ENCODE measurements around the gene CPSF7.
"Not testable (repeated sequence)": the region's sequence is repeated elsewhere in the genome, so short reads cannot be mapped to it uniquely, and the experiment has no call there.

The CPSF7 gene

DNA sequence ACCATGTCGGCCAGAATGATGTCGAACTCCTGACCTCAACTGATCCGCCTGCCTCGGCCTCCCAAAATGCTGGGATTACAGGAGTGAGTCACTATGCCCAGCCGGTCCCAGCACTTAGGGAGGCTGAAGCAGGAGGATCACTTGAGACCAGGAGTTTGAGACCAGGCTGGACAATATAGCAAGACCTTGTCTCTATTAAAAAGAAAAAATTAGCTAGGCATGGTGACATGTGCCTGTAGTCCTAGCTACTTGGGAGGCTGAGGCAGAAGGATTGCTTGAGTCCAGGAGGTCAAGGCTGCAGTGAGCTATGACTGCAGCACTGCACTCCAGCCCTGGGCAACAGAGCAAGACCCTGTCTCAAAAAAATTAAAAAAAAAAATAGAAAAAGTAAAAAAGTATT, 45.9 kb downstream of the CPSF7 start:
- DNase-seq (ENCODE audit: low read depth): not testable (repeated sequence)

DNA sequence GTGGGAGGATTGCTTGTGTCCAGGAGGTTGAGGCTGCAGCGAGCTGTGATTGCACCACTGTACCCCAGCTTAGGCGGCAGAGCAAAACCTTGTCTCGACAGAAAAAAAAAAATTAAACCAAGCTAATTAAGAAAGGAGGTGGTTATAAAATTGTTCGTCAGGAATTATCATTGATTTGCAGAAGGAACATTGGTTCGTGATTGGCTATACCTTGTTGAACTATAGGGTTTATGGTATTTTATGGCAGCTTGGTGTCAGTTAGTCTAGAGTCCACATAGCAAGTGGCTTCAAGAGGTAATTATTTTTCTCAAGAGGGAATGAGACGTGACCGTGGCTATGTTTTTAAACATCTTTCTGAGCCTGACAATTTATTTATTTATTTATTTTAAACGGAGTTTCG, 48.9 kb downstream of the CPSF7 start:
- no peak for DNase-seq (ENCODE audit: low read depth)

DNA sequence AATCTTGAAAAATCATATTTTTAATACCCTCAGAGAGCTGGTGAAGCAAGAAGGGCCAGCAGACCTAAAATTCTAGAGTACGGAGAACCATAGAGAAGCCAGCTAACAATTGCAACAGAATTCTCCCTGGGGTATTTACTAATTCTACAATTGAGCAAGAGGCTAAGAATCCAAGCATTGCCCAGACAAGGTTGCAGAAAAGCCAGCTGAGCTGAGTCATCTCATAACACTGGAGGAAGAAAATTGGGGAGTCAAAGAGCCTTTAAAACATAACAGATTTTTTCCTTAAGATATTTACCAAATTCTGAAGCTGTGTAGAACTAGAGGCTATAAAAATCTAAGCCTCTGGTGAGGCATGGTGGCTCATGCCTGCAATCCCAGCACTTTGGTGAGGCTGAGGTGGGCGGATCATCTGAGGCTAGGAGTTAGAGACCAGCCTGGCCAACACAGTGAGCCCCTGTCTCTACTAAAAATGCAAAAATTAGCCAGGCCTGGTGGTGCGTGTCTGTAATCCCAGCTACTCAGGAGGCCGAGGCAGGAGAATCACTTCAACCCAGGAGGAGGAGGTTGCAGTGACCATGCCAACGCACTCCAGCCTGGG, 51.0 kb downstream of the CPSF7 start:
- DNase-seq (ENCODE audit: low read depth): peak; percentile 97

DNA sequence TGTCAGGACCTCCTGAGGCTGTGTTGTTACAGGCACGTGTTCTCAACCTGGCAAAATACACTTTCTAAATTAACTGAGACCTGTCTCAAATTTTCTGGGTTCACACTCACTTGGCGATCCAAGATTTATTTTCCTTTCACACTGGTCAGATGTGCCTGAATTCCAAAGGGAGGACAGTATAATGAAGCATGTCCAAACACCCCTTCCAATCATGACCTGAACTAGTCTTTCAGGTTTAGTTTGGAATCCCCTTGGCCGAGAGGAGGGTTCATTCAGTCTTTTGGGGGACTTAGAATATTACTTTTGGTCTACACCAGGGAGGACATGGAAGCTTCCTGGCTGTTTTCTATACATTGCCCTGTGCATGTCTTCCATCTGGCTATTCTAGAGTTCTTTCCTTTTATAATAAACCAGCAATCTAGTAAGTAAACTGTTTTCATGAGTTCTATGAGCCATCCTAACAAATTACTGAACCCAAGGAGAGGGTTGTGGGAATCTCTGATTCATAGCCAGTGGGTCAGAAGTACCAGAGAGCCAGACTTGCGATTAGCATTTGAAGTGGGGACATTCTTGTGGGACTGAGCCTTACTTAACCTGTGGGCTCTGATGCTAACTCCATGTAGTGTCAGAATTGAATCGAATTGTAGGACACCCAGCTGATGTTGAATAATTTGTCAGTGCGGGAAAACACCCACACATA, 52.2 kb downstream of the CPSF7 start:
- DNase-seq (ENCODE audit: low read depth): peak; percentile 23

DNA sequence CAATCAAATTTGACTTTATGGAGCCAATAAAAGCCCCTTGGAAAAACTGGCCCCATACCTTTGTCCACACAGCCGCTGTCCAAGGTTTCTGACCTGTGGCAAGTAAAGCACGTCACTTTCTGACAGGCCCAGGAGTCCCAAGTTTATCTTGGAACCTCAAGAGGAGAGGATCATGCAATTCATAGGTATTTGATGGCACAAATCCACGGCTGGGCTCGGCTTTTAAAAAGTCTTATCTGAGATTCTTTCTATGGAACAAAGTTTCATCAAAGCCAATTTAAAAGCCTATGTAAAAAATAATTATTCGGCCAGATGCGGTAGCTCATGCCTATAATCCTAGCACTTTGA, 54.0 kb downstream of the CPSF7 start:
- no peak for DNase-seq (ENCODE audit: low read depth)

DNA sequence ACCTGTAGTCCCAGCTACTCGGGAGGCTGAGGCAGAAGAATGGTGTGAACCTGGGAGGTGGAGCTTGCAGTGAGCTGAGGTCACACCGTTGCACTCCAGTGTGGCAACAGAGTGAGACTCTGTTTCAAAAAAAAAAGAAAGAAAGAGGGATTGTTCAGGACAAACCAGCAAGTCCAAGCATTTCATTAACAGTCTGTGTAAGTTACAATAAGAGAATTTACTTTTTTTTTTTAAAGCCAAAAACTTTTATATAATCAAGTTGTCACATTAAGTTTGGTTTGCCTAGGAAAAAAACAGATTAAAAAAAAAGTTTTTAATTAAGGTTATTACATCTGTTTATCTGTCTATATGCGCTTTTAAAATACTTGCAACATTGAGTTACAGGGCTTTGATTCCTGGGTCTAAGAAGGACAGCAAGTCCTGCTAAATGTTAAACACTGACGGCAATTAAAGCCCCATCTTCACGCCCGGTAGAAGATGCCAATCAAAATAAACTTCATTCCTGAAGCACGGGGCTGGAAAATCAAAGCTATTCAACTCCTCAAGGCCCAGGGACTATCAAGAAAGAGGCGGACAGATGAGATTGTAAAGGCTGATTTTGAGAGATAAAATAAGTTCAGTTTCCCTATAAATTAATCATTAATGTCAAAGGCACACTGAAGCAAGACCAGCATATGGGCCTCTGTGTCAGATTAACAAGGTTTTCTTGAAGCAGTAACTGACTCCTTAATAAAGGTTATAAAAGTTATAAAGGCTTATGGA, 56.9 kb downstream of the CPSF7 start:
- DNase-seq (ENCODE audit: low read depth): no peak

DNA sequence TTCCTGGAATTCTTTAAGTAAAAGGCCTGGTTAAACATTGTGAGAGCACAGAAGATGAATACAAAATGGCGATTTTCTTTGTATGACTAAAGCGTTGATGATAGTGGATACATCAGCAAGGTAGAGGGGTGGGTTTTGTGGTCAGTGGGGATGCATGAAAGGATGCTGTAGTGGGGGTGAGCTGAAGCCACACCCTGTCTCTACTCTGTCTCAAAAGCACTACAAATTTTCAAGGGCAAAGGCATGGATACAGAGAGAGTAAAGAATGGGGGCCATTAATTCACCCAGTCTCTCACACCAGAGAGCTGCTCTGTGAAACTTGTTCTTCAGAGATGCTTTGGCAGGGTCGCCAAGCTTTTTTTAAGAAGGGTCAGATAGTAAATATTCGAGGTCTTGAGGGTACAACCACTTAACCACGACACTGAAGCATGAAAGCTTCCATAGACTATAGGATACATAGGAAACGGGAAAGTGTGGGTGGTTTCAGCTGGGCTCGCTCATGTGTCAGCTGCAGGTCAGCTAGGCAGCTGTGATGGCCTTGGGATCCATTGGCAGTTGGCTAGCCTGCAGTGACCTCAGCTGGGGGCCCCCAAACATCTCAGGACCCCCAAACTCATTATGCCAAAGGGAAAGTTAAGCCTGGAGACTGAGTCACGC, 59.3 kb downstream of the CPSF7 start:
- no peak for DNase-seq (ENCODE audit: low read depth)

DNA sequence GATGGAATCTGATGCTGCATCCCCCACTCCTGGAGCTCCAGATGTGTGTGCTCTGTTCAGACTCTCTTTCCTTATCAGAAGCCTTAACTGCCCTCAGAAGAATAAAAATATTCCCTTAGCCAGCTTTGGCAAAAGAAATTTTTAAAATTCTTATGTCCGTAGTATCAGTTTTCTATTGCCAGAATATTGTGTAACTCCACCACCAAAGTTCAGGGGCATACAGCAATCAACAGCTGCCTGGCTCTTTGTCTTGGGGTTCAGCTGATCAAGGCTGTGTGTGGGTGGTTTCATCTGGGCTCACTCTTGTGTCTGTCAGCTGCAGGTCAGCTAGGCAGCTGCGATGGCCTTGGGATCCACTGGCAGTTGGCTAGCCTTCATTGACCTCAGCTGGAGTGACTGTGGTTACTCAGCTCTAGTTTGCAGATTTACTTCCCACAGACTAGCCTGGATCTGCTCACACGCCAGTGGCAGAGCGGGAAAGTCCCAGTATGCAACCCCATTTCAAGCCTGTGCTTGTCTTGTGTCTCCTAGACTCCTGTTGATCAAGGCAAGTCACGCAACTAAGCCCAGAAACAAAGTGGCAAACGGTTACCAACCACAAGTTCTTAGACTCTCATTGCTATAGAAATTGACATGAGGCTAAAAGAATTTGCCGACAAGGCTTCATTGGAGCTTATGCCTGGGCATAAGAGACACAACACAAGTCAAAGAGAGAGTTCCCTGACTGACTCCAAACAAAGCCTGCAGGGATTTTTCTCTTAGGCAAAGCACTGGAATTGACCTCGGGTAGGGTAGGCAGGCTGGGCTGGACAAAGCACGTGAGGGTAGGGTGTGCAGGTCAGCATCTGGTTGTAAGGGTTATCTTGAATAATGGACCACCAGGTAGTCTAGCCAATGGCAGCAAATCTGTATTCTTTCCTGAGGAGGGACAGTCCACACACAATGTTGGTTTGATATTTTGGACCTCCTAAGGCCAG, 60.1 kb downstream of the CPSF7 start:
- peak; percentile 27 for DNase-seq (ENCODE audit: low read depth)

DNA sequence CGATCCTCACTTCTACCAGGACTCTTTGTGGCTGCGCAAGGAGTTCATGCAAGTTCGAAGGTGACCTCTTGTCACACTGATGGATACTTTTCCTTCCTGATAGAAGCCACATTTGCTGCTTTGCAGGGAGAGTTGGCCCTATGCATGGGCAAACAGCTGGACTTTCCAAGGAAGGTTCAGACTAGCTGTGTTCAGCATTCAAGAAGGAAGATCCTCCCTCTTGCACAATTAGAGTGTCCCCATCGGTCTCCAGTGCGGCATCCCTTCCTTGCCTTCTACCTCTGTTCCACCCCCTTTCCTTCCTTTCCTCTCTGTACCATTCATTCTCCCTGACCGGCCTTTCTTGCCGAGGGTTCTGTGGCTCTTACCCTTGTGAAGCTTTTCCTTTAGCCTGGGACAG, 61.1 kb downstream of the CPSF7 start:
- DNase-seq (ENCODE audit: low read depth): no peak

DNA sequence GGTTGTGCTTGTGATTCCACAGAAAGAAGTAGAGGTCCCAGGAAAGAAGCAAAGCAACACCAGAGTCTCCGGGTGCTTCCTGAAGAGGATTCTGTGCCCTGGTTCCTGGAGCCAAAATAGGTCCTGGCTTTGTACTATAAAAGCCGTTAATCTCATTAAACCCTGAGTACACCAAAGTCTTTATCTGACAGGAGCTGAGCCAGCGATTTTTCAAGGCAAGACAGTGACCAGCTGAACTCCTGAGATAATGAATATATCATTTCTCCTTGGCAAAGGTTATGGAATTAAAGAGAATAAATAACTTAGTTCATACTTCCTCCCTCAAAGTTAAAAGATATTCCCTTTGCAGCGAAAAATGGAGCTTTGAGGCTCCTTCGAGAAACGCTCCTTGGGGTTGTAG, 62.4 kb downstream of the CPSF7 start:
- no peak for DNase-seq (ENCODE audit: low read depth)

DNA sequence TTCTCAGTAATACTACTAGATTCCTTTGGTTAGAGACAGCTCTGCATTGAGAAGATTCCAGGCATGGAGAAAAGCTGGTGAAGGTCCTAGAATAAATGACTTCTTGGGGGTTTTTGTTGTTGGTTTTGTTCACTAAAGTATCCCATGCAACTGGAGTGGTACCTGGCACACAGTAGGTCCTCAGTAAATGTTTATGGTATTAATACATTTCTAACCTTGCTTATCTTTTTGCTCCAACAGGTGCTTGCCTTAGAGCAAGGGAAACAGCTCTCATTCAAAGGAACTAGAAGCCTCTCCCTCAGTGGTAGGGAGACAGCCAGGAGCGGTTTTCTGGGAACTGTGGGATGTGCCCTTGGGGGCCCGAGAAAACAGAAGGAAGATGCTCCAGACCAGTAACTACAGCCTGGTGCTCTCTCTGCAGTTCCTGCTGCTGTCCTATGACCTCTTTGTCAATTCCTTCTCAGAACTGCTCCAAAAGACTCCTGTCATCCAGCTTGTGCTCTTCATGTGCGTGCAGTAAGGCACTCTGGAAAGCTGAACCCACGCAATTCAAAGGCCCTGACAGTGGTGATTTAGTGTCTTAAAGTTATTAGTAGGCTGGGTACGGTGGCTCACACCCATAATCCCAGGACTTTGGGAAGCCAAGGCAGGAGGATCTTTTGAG, 65.6 kb downstream of the CPSF7 start:
- no peak for DNase-seq (ENCODE audit: low read depth)

DNA sequence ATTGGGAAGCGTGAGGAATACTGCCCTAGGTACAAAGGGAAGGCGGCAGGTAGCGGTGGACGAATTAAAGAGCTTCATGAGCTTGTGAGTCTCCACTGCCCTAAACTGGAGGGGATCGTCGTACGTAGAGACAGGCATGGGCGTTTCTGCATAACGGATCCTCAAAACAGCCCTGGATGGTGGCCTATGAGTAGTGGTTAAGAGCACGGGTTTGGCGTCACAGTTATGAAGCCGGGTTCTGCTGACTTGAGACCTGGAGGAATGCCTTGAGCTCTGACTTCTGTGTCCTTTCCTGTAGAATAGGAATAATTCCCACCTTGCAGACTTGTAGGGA, 67.3 kb downstream of the CPSF7 start:
- DNase-seq (ENCODE audit: low read depth): no peak

DNA sequence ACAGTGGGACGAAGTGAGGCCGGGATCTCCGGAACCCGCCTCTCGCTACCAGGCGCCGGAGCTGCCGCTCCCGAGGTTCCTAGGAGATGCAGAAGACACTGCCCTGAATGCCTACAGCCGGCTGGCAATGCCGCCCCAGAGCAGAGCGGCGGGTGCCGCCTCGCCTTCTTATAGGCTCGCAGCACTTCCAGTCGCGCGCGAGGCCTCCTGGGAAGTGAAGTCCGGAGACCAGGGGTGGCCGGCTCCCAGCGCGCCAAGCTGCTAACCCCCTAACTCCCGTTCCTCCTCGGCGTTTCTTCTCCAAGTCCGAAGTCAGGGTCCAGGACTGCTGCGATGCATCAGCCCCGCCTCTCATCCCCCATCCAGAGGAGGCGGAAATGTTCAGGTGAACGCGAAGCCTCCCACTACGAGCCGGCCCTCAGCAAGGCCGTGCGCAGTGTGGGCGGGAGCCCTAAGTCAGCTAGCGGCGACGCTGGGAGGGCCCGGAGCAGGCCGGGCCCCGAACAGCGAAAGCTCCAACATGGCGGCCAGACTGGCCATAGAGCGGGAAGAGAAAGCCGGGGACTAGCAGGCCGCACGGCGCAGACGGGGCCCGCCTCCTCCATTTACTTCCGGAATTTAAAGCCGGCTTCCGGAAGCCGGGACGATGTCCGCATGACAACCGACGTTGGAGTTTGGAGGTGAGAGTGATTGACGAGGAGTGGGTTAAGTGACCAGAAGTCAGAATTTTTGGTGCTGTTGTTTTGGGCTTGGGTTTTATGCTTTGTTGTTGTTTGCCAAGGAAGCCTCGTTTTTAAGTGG, 67.8 kb downstream of the CPSF7 start, which contains the start of the genes CYB561A3 and TMEM138:
TSS of gene CYB561A3 (minus strand) at position 142 of the 801 bp plus-strand sequence. CDS start 5,169 bp downstream, outside the sequence.
TSS of gene TMEM138 (plus strand) at position 634 of the 801 bp plus-strand sequence. CDS start 2,017 bp downstream, outside the sequence.
- peak; percentile 65 for DNase-seq (ENCODE audit: low read depth)

DNA sequence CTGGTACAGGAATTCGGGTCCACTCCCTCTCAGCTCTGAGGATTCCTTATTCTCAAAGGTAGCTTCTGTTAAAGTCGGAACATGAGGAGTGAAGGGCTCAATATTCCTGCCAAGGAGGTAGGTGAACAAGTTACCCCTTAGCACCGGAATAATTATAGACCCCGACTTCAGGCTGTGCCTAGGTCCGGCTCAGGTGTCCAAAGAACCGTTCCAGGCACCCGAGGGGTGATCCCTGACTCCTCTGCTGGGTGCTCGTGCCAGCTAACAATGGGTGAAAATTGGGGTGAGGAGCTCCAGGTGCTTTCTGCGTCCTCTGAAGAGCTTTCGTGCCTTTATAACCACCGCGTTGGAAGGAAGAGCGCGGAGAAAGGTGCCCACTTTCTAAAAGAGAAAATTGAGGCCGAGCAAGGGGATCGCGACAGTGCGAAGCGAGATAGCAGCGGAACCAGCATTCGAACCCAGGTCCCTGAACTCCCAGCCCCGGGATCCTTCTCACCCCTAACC, 68.5 kb downstream of the CPSF7 start:
- DNase-seq (ENCODE audit: low read depth): no peak

DNA sequence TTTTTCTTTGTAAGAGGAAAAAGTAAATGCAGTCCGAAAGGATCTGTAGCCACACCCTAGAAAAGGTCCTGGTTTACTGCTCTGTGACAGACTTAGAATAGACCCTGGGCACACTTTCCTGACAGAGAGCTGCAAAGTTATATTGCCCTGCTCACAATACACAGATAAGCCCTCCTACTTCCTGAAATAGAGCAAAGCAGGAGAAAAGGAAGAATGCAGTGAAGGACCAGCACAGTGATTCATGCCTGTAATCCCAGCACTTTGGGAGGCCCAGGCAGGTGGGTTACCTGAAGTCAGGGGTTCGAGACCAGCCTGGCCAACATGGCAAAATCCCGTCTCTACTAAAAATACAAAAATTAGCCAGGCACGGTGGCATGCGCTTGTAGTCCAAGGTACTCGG, 70.3 kb downstream of the CPSF7 start:
- DNase-seq (ENCODE audit: low read depth): no peak

DNA sequence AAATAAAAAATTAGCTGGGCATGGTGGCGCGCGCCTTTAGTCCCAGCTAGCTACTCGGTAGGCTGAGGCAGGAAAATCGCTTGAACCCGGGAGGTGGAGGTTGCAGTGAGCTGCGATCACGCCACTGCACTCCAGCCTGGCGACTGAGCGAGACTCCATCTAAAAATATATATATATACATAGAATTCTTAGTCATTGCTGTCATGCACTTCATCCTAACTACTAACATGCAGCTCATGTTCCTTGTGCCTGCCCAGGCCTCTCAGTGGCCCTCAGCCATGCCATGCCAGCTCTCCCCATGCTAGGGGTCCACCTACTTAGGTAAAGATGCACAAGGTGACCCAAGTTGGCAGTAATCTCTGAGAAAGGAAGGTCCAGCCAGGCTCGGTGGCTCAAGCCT, 71.2 kb downstream of the CPSF7 start:
- no peak for DNase-seq (ENCODE audit: low read depth)

DNA sequence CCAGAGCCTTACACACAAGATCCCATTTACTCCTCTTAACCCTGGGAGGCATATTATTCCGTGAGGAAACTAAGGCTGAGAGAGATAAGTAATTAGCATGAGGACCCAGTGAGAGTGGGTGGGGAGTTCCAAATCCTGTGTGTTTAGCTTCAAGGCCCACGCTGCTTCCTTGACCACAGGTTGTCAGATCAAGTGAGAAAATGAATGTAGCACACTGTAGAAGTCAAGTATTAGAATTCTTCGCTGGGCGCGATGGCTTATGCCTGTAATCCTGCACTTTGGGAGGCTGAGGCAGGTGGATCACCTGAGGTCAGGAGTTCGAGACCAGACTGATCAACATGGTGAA, 71.9 kb downstream of the CPSF7 start:
- no peak for DNase-seq (ENCODE audit: low read depth)

DNA sequence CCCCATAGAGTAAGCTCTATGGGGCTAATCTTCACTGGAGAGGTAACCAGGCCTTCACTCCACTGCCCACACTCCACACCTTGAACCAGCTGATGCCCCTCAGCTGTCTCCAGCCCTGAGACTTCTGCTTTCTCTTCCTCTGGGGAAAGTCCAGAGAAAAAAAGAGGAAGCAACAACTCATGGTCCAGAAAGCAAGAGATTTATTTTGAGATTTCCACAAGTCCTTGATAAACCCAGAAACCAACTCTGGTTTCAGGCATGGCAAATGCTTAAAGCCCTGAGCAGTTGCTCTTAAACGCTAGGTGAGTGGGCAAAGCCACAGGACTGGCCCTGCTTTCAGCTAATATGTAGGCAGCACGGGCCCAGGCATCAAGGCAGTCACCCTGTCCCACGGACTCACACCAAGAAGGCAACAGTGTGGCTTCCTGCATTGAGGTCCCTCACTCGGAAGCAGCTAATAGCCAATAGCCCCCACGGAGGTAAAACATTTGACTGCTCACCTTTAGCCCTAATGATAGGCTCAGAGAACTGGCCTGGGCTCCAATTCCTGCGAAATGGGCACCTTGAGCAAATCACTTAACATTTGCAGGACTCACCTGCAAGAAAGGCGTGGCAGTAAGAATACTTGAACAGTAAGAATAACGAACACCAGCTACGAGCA, 72.4 kb downstream of the CPSF7 start:
- no peak for DNase-seq (ENCODE audit: low read depth)

DNA sequence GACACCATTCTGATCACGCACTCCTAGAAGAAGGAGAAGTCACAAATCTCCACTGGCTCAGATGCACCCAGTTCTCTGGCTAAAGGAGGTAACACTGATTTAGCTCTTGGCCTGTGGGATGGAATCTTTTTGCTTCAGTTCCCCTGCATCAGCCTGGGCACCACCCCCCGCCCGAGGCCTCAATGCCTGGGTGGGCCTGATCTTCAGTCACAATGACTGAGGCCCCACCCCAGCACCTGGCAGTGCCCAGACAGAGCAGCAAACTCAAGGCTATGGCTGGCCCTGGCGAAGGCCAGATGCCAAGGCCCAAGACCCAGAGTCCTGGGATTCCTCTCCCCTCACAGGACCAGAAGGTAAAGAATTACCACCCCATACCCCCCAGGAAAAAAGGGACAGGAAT, 73.1 kb downstream of the CPSF7 start:
- DNase-seq (ENCODE audit: low read depth): no peak

DNA sequence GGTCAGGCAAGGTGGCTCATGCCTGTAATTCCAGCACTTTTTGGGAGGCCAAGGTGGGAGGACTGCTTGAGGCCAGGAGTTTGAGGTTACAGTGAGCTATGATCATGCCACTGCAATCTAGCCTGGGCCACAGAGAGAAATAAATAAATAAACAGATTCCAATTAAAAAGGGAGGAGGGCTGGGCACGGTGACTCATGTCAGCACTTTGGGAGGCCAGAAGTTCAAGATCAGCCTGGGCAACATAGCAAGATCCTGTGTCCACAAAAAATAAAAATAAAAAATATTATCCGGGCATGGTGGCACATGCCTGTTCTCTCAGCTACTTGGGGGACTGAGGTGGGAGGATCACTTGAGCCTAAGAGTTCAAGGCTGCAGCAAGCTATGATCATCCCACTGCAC, 75.6 kb downstream of the CPSF7 start:
- no peak for DNase-seq (ENCODE audit: low read depth)
